Fibroblast of pulmonary artery (primary cell): ENCODE results near the gene CD320.
"Not testable (repeated sequence)": the region's sequence is repeated elsewhere in the genome, so short reads cannot be mapped to it uniquely, and the experiment has no call there.

ENCODE experiments used
- DNase-seq: peaks from one replicate; pipeline ENCODE4 v3.0.0-alpha.2; 2010; ENCODE audit warnings: low read depth
- H3K4me3 ChIP-seq: replicated peaks from 2 replicates; pipeline ENCODE4 v1.5.1; 2011; ENCODE audit warnings: low read depth, mild to moderate bottlenecking, control low read depth, low read length, moderate library complexity
- TF ChIP-seq, protein P1 (sequence below): IDR thresholded peaks from 2 replicates; pipeline ENCODE4 v1.5.1; 2011; ENCODE audit warnings: mild to moderate bottlenecking, control low read depth, low read length, inconsistent platforms; ENCODE audit errors: missing control alignments

CD320 gene

DNA sequence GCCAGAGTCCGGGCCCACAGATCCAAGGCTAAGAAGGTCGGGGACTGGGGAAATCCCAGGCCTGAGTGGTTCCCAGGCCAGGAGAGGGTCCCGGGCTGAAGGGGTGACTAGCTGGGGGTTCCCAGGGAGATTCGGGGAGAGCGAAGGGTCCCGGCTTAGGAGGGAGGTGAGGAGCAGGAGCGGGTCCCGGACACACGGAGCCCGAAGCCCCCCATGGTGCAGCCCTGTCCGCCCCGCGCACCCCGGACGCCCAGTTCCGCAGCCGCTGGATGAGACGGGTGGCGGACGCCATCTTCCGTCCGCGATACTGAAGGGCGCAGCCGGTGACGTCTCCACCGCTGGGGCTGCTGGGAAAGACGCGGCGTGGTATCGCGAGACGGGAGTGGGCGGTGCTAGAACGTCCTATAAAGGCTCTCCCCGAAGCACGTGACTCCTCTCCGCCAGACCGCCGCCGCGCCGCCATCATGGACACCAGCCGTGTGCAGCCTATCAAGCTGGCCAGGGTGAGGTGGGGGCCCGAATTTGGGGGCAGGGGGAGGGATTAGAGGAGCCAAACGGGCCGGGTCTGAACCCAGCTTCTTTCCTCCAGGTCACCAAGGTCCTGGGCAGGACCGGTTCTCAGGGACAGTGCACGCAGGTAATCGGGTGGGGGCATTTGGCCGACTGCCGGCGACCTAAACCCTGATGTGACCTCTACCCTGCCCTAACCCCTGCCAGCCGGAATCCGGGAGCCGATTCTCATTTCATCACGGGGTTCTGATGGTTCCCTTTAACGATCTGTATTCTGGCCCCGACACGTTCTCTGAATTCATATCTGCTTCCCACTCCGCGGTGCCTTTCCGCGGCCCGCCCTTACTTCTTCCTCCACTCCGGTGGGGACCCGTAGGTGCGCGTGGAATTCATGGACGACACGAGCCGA is 13.2 kb upstream of the CD320 start, which contains the start of the genes NDUFA7 and RPS28:
Gene NDUFA7 (minus strand): TSS at position 309 of the 919 bp plus-strand sequence. CDS start 17 bp downstream, at position 292.
Gene RPS28 (plus strand): TSS at position 430 of the 919 bp plus-strand sequence. CDS start 35 bp downstream, at position 465.
- peak; percentile 98 for DNase-seq
- H3K4me3 ChIP-seq: peak within 1 kb of the TSS; percentile 100
- TF ChIP-seq, protein P1, sequence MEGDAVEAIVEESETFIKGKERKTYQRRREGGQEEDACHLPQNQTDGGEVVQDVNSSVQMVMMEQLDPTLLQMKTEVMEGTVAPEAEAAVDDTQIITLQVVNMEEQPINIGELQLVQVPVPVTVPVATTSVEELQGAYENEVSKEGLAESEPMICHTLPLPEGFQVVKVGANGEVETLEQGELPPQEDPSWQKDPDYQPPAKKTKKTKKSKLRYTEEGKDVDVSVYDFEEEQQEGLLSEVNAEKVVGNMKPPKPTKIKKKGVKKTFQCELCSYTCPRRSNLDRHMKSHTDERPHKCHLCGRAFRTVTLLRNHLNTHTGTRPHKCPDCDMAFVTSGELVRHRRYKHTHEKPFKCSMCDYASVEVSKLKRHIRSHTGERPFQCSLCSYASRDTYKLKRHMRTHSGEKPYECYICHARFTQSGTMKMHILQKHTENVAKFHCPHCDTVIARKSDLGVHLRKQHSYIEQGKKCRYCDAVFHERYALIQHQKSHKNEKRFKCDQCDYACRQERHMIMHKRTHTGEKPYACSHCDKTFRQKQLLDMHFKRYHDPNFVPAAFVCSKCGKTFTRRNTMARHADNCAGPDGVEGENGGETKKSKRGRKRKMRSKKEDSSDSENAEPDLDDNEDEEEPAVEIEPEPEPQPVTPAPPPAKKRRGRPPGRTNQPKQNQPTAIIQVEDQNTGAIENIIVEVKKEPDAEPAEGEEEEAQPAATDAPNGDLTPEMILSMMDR: peak; percentile 1

DNA sequence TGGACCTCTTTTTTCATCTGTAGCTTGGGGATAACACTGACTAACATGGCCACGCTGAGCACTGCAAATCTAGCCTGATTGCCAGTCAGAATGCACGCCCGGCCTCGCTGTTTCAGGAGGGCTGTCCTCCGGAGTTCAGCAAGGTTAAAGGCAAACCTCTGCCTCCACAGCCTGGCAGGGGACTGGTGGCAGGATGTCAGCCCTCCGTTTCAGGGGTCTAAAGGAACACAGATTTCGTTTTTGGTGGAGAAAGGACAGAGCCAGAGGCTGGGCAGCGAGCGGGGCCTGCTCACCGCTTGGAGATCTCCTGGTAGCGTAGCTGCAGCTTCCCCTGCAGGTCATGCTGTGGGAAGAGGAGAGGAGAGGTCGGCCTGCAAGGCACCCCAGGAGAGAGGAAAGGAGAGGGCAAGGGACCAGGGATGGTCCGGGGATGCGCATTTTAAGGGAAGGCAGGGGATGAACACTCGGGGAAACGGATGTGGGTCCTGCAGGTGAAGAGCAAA is 12.5 kb upstream of the CD320 start:
- TF ChIP-seq, protein P1: no peak
- DNase-seq: no peak
- H3K4me3 ChIP-seq: peak overlapping the region; percentile 100

DNA sequence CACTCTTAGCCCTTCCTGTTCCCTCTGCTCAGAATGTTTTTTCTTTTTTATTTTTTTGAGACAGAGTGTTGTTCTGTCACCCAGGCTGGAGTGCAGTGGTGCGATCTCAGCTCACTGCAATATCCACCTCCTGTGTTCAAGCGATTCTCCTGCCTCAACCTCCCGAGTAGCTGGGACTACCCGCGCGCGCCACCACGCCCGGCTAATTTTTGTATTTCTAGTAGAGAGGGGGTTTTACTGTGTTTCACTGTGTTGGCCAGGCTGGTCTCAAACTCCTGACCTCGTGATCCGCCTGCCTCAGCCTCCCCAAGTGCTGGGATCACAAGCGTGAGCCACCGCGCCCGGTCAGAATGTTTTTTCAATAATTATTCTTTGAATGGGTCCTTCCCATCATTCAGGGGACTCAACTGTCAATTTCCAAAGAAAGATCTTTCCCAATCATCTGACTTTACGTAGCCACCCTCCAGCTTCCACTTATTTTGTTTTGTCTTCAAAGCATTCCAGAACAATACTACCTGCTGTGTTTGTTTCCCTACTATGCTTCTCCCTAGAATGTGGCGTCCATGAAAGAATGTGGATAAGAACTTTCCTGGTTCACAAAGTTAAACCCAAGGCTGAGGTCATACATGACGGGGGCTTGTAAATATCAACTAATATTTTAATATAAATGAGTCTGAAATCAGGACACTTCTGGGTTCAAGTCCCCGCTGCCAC is 11.8 kb upstream of the CD320 start:
- DNase-seq: no peak
- TF ChIP-seq, protein P1: no peak
- H3K4me3 ChIP-seq: peak overlapping the region; percentile 100

DNA sequence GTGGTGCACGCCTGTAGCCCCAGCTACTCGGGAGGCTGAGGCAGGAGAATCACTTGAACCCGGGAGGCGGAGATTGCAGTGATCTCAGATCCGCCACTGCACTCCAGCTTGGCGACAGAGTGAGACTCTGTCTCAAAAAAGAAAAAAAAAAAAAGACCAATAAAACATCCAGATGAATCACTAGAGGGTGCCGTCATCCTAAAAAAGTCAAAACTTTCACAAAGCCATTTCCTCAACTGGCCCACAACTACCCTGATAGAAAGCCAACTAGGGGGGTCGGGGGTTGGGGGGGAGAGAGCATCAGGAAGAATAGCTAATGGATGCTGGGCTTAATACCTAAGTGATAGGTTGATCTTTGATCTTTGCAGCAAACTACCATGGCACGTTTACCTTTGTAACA is 10.7 kb upstream of the CD320 start:
- H3K4me3 ChIP-seq, DNase-seq: not testable (repeated sequence)

DNA sequence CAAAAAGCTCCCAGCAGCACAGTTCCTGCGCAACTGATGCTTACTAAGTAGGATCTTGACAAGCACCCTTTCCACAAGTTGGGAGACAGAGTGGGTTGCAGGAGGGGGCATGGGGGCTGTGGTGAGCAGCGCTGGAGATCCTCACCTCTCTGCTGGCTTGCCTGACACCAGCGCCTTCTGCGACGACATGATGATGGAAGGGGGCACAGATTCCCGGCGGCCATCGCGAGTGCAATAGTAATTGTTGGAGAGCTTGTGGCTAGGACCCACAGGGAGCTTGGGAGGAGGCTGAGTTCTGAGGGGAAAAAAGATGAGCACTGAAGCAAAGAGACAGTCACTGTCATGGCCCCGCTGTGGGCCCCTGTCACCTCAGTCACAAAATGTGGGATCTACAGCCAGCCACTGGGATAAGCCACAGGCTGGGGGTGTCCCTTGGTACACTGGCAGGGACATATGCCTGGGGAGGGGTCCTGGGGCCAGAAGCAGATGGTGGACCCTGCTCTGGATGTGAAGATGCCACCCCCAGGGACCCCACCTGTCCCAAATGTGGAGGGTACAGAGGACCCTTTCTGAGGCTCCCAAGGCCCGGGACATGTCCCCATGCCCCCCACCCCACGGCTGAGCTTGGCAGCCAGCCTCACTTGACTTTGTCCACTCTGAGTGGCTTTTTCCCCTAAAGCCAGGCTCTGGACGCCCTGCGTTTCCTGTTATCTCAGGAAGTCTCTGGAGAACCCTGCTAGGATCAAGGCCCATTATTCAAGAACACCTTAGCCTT is 8.4 kb upstream of the CD320 start:
- TF ChIP-seq, protein P1: no peak
- no peak overlapping the region for H3K4me3 ChIP-seq
- DNase-seq: no peak

DNA sequence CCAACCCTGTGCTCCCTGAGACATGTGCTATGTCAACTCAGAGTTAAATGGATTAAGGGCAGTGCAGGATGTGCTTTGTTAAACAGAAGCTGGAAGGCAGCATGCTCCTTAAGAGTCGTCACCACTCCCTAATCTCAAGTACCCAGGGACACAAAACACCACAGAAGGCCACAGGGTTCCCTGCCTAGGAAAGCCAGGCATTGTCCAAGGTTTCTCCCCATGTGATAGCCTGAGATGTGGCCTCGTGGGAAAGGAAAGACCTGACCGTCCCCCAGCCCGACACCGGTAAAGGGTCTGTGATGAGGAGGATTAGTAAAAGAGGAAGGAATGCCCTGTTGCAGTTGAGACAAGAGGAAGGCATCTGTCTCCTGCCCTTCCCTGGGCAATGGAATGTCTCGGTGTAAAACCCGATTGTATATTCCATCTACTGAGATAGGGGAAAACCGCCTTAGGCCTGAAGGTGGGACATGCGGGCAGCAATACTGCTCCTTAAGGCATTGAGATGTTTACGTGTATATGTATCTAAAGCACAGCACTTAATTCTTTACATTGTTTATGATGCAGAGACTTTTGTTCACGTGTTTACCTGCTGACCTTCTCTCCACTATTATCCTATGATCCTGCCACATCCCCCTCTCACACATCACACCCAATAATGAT is 7.0 kb upstream of the CD320 start:
- DNase-seq, H3K4me3 ChIP-seq: not testable (repeated sequence)
